Calu3 (cell line): Measurements from ENCODE around the gene REXO1. TPM values are rescaled to one million over a fixed set of nuclear protein-coding genes. Genes with fewer than 3 reads are reported as not detected.

Experiments
- BruUV-seq: library from RNA; stranded (reverse); fragments of 400-500 nt; replicated peaks from 2 replicates; lab custom pipeline; 2021; lab: Mats Ljungman, UMichigan
- CTCF ChIA-PET: fragments of 300-600 bp; sonication (Branson Sonifier 250); formaldehyde crosslinking; loops from one replicate; lab custom pipeline; 2022; ENCODE audit warnings: antibody characterized with exemption; lab: Charles Lee
- DNase-seq: peaks from one replicate; pipeline ENCODE4 v3.0.0; 2022
- H3K27ac Mint-ChIP-seq: one replicate; pipeline ENCODE4 v1.8.0; 2022; ENCODE audit warnings: mixed read lengths; ENCODE audit not compliant: unreplicated experiment
- H3K27me3 Mint-ChIP-seq: one replicate; pipeline ENCODE4 v1.8.0; 2022; ENCODE audit warnings: mixed read lengths; ENCODE audit not compliant: unreplicated experiment
- H3K36me3 Mint-ChIP-seq: one replicate; pipeline ENCODE4 v1.8.0; 2022; ENCODE audit warnings: mild to moderate bottlenecking, moderate library complexity, mixed read lengths; ENCODE audit not compliant: insufficient read depth, unreplicated experiment
- H3K4me1 Mint-ChIP-seq: one replicate; pipeline ENCODE4 v1.8.0; 2022; ENCODE audit warnings: mild to moderate bottlenecking, low read depth, mixed read lengths; ENCODE audit not compliant: unreplicated experiment
- H3K4me3 Mint-ChIP-seq: one replicate; pipeline ENCODE4 v1.8.0; 2022; ENCODE audit warnings: mild to moderate bottlenecking, low read depth, moderate library complexity, mixed read lengths; ENCODE audit not compliant: unreplicated experiment
- H3K9me3 Mint-ChIP-seq: one replicate; pipeline ENCODE4 v1.8.0; 2022; ENCODE audit warnings: low read depth, mixed read lengths; ENCODE audit not compliant: unreplicated experiment
- CTCF ChIP-seq: fragments of 200-600 bp; IDR thresholded peaks from one replicate; pipeline ENCODE4 v1.8.0; 2022; ENCODE audit warnings: antibody characterized with exemption; ENCODE audit not compliant: unreplicated experiment
- intact Hi-C: fragments of 100-400 bp; cut with micrococcal nuclease; formaldehyde crosslinking; loops from one replicate; pipeline ENCODE4 v1.10.0; 2022; ENCODE audit not compliant: unreplicated experiment
- total RNA-seq: library from RNA; stranded (reverse); gene quantifications from 2 replicates; pipeline ENCODE4 v1.2.3, GENCODE V29; 2022

Gene REXO1
- total RNA-seq, 1 experiment from 2014 or later = 34.1 TPM

- no peaks in the 10 kb centered on the region for H3K27me3 Mint-ChIP-seq
- no peak overlapping the region for H3K4me3 Mint-ChIP-seq
- no TSS peak for BruUV-seq
- no peaks in the 10 kb centered on the region for H3K9me3 Mint-ChIP-seq
- no peak overlapping the region for H3K27ac Mint-ChIP-seq
- intact Hi-C loops = no loop called here
- no peak for TF ChIP-seq CTCF
- H3K36me3 Mint-ChIP-seq = peaks cover 29% of the 10 kb centered on the region
- no peak for DNase-seq
- CTCF ChIA-PET = interaction anchor here (0.8 to 2.0 kb wide), 2 partner anchors 32 to 44 kb away, joined by 3 to 4 read pairs; no protein-coding TSS in a partner anchor
- H3K4me1 Mint-ChIP-seq = peaks cover 12% of the 10 kb centered on the region
Observed at GRCh38 chr19:1782521-1782920, 65.8 kb downstream of the REXO1 start.

GRCh38 chr19:1780272-1780958, 67.9 kb downstream of the REXO1 start:
- CTCF ChIA-PET = interaction anchor here (0.6 to 2.1 kb wide), 9 partner anchors 38 to 174 kb away, joined by 3 to 19 read pairs (median 4); no protein-coding TSS in a partner anchor
- peak; percentile 53 for DNase-seq
- no TSS peak for BruUV-seq
- H3K27me3 Mint-ChIP-seq = no peaks in the 10 kb centered on the region
- H3K4me1 Mint-ChIP-seq = peaks cover 20% of the 10 kb centered on the region
- TF ChIP-seq CTCF = no peak
- peaks cover 41% of the 10 kb centered on the region for H3K36me3 Mint-ChIP-seq
- intact Hi-C loops = no loop called here
- no peak overlapping the region for H3K27ac Mint-ChIP-seq
- no peak overlapping the region for H3K4me3 Mint-ChIP-seq
- no peaks in the 10 kb centered on the region for H3K9me3 Mint-ChIP-seq

- Mint-ChIP-seq H3K27ac (peak overlapping the region; percentile 52), H3K4me1 (peaks cover 22% of the 10 kb centered on the region), H3K36me3 (peaks cover 41% of the 10 kb centered on the region), H3K9me3 (no peaks in the 10 kb centered on the region), H3K4me3 (peak overlapping the region; percentile 28), H3K27me3 (no peaks in the 10 kb centered on the region)
- intact Hi-C loops = no loop called here
- CTCF ChIA-PET = interaction anchor here (2.1 kb wide), 1 partner anchor 108 kb away, joined by 19 read pairs; no protein-coding TSS in a partner anchor
- no peak for TF ChIP-seq CTCF
- BruUV-seq = no TSS peak
- DNase-seq = no peak
Observed at GRCh38 chr19:1779574-1779973, 68.7 kb downstream of the REXO1 start.

GRCh38 chr19:1777149-1777548, 71.1 kb downstream of the REXO1 start:
- Mint-ChIP-seq H3K4me3 (no peak overlapping the region), H3K36me3 (peaks cover 59% of the 10 kb centered on the region), H3K9me3 (no peaks in the 10 kb centered on the region), H3K27ac (no peak overlapping the region), H3K4me1 (peaks cover 45% of the 10 kb centered on the region), H3K27me3 (no peaks in the 10 kb centered on the region)
- DNase-seq = no peak
- CTCF ChIA-PET = no interaction called here
- intact Hi-C loops = no loop called here
- BruUV-seq = TSS peak; percentile 32
- TF ChIP-seq CTCF = no peak
